Neuronal stem cell (in vitro differentiated cells): ENCODE data around the gene TPO.

Source experiments
- DNase-seq: peaks from one replicate; pipeline ENCODE4 v3.0.0-alpha.2; 2013; ENCODE audit warnings: low spot score
- H2AFZ ChIP-seq: one replicate; pipeline ENCODE4 v1.6.1; 2013; ENCODE audit warnings: mild to moderate bottlenecking, low read length, inconsistent platforms
- H2AK5ac ChIP-seq: 2 replicates; pipeline ENCODE4 v1.6.1; 2013; ENCODE audit warnings: low read depth, mild to moderate bottlenecking, inconsistent platforms, low read length, moderate library complexity, mixed read lengths
- H2BK120ac ChIP-seq: 2 replicates; pipeline ENCODE4 v1.6.1; 2013; ENCODE audit warnings: low read depth, mild to moderate bottlenecking, inconsistent platforms, low read length, moderate library complexity, mixed read lengths
- H2BK12ac ChIP-seq: one replicate; pipeline ENCODE4 v1.6.1; 2013; ENCODE audit warnings: low read length, inconsistent platforms
- H2BK15ac ChIP-seq: 2 replicates; pipeline ENCODE4 v1.6.1; 2013; ENCODE audit warnings: mild to moderate bottlenecking, low read length, inconsistent platforms, mixed read lengths
- H2BK5ac ChIP-seq: one replicate; pipeline ENCODE4 v1.6.1; 2013; ENCODE audit warnings: inconsistent platforms, mild to moderate bottlenecking, low read length, moderate library complexity
- H3K14ac ChIP-seq: one replicate; pipeline ENCODE4 v1.6.1; 2013; ENCODE audit warnings: low read length, inconsistent platforms
- H3K18ac ChIP-seq: 2 replicates; pipeline ENCODE4 v1.6.1; 2013; ENCODE audit warnings: low read length, inconsistent platforms
- H3K23ac ChIP-seq: 2 replicates; pipeline ENCODE4 v1.6.1; 2013; ENCODE audit warnings: low read depth, mild to moderate bottlenecking, mixed read lengths, low read length, inconsistent platforms; ENCODE audit not compliant: poor library complexity
- H3K27ac ChIP-seq: replicated peaks from 3 replicates; pipeline ENCODE4 v1.5.1; 2013; ENCODE audit warnings: low read length, inconsistent platforms
- H3K27me3 ChIP-seq, 3 experiments: 2 replicates each; pipeline ENCODE4 v1.6.1; 2013; ENCODE audit warnings: low read length in 3 of 3, mild to moderate bottlenecking in 2 of 3, inconsistent platforms in 1 of 3, low read depth in 1 of 3, mixed read lengths in 1 of 3, moderate library complexity in 1 of 3; ENCODE audit not compliant: control insufficient read depth in 3 of 3, insufficient read depth in 3 of 3
- H3K36me3 ChIP-seq, 2 donors: replicated peaks in 1 of 2; 2 replicates each; pipeline ENCODE4 v1.6.1; 2013; ENCODE audit warnings: low read length in 2 of 2; ENCODE audit not compliant: control insufficient read depth in 2 of 2, insufficient read depth in 2 of 2
- H3K4ac ChIP-seq: 2 replicates; pipeline ENCODE4 v1.6.1; 2013; ENCODE audit warnings: inconsistent platforms, mild to moderate bottlenecking, low read length, moderate library complexity
- H3K4me1 ChIP-seq, 2 donors: 1 replicate in 1 of 2; 2 replicates in 1 of 2; pipeline ENCODE4 v1.6.1; 2013; ENCODE audit warnings: low read length in 2 of 2, low read depth in 1 of 2; ENCODE audit not compliant: control insufficient read depth in 2 of 2, insufficient read depth in 1 of 2
- H3K4me2 ChIP-seq: one replicate; pipeline ENCODE4 v1.6.1; 2013; ENCODE audit warnings: mild to moderate bottlenecking, low read length, inconsistent platforms; ENCODE audit not compliant: insufficient read depth, poor library complexity, severe bottlenecking
- H3K4me3 ChIP-seq, 2 donors: 2 replicates each; pipeline ENCODE4 v1.5.1; 2013; ENCODE audit warnings: low read length in 2 of 2, mild to moderate bottlenecking in 2 of 2, inconsistent platforms in 1 of 2, moderate library complexity in 1 of 2
- H3K79me1 ChIP-seq: one replicate; pipeline ENCODE4 v1.6.1; 2013; ENCODE audit warnings: low read depth, mild to moderate bottlenecking, inconsistent platforms, low read length, moderate library complexity
- H3K9ac ChIP-seq: one replicate; pipeline ENCODE4 v1.6.1; 2013; ENCODE audit warnings: mild to moderate bottlenecking, low read depth, low read length, inconsistent platforms; ENCODE audit not compliant: poor library complexity
- H3K9me3 ChIP-seq, 2 donors: replicated peaks in 1 of 2; 2 replicates each; pipeline versions ENCODE3 to v1.6.1; 2013; ENCODE audit warnings: low read length in 2 of 2, mild to moderate bottlenecking in 2 of 2, inconsistent platforms in 1 of 2, low read depth in 1 of 2, mixed read lengths in 1 of 2, moderate library complexity in 1 of 2; ENCODE audit not compliant: control insufficient read depth in 2 of 2, insufficient read depth in 1 of 2
- H4K8ac ChIP-seq: one replicate; pipeline ENCODE4 v1.6.1; 2013; ENCODE audit warnings: low read depth, mild to moderate bottlenecking, inconsistent platforms, low read length, moderate library complexity
- H4K91ac ChIP-seq: one replicate; pipeline ENCODE4 v1.6.1; 2013; ENCODE audit warnings: low read length, low read depth, mild to moderate bottlenecking, inconsistent platforms; ENCODE audit not compliant: poor library complexity
- WGBS, 2 donors: extraction: QIAGEN DNeasy Blood & Tissue Kit; methylation state at CpG; one replicate each; pipeline ENCODE4 v1.1.7; 2013; ENCODE audit warnings: missing lambda C conversion rate in 2 of 2, mixed read lengths in 1 of 2; ENCODE audit not compliant: insufficient read length in 2 of 2, insufficient replicate concordance in 1 of 2; ENCODE audit errors: extremely low coverage in 2 of 2; 5-methylcytosine and 5-hydroxymethylcytosine counted together

Gene TPO

DNA sequence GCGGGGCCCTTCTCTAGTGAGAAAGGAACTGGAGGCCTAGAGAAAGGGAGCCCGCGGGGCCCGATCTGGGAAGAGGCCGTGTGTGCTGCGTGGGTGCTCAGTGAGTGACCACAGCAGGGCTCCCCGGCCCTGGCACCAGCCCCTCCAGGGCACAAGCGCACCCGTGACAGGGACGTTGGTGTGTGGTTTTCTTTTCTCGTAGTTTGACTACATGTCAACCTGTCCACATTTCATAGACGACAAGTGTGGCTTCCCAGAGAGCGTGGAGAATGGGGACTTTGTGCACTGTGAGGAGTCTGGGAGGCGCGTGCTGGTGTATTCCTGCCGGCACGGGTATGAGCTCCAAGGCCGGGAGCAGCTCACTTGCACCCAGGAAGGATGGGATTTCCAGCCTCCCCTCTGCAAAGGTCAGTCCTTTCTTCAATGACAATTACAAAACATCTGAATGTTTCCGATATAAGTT lies 83.1 kb downstream of the TPO start:
- no peak overlapping the region for H3K27ac ChIP-seq
- H2AFZ ChIP-seq, result no peak overlapping the region
- no peak overlapping the region for H2AK5ac ChIP-seq
- H3K36me3 ChIP-seq, result no peaks in the 10 kb centered on the region
- H3K18ac ChIP-seq, result no peak overlapping the region
- peaks cover 1% of the 10 kb centered on the region for H3K79me1 ChIP-seq
- no CpG with 5 or more reads among the region's 19 CpGs for WGBS, 2 donors
- no peak overlapping the region for H3K4me3 ChIP-seq
- H3K9ac ChIP-seq, result no peak overlapping the region
- H3K4me1 ChIP-seq, result peaks cover 0 to 3% of the 10 kb centered on the region in 2 donors
- no peaks in the 10 kb centered on the region for H3K27me3 ChIP-seq
- H2BK5ac ChIP-seq, result no peak overlapping the region
- H3K4me2 ChIP-seq, result no peak overlapping the region
- no peak overlapping the region for H3K23ac ChIP-seq
- H4K8ac ChIP-seq, result no peak overlapping the region
- no peak for DNase-seq
- H2BK120ac ChIP-seq, result no peak overlapping the region
- H4K91ac ChIP-seq, result no peak overlapping the region
- H3K4ac ChIP-seq, result no peak overlapping the region
- no peak overlapping the region for H3K14ac ChIP-seq
- no peak overlapping the region for H2BK12ac ChIP-seq
- H2BK15ac ChIP-seq, result no peak overlapping the region
- no peaks in the 10 kb centered on the region for H3K9me3 ChIP-seq

DNA sequence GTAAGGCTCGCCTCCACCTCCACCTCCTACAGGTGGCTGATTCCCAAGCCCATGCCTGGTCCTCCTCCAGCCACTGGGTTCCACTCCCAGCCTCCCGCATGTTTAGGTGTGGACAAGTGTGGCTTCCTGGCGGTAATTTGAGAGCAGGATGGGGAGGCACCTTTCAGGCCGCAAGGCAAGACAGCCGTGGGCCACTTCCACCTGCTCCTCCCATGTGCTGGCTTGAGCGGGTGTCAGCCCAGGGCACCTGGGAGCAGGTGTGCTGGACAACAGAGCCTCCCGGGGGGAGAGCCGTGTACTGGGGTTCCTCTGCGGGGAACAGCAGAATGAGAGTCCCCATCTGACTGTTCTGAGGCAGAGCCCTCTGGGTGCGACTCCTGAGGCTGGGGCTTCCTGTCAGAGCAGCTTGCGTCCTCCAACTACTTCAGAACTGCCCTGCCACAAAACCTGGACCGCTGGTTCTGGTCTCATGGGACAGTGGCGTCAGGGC lies 83.9 kb downstream of the TPO start:
- H3K27me3 ChIP-seq, result no peaks in the 10 kb centered on the region
- H4K8ac ChIP-seq, result no peak overlapping the region
- peaks cover 0 to 3% of the 10 kb centered on the region in 2 donors for H3K4me1 ChIP-seq
- H2BK12ac ChIP-seq, result no peak overlapping the region
- H3K18ac ChIP-seq, result peak overlapping the region; percentile 67
- H3K14ac ChIP-seq, result peak overlapping the region; percentile 82
- no peaks in the 10 kb centered on the region for H3K9me3 ChIP-seq
- no peak overlapping the region for H3K4ac ChIP-seq
- H2BK120ac ChIP-seq, result no peak overlapping the region
- no peak overlapping the region for H3K4me2 ChIP-seq
- no peak for DNase-seq
- no peak overlapping the region for H3K23ac ChIP-seq
- H2BK15ac ChIP-seq, result peak overlapping the region; percentile 6
- no CpG with 5 or more reads among the region's 13 CpGs for WGBS, 2 donors
- no peaks in the 10 kb centered on the region for H3K36me3 ChIP-seq
- H2BK5ac ChIP-seq, result no peak overlapping the region
- H3K4me3 ChIP-seq, result no peak overlapping the region
- no peak overlapping the region for H2AFZ ChIP-seq
- H3K9ac ChIP-seq, result no peak overlapping the region
- H4K91ac ChIP-seq, result no peak overlapping the region
- peaks cover 1% of the 10 kb centered on the region for H3K79me1 ChIP-seq
- peak overlapping the region; percentile 59 for H2AK5ac ChIP-seq
- no peak overlapping the region for H3K27ac ChIP-seq

DNA sequence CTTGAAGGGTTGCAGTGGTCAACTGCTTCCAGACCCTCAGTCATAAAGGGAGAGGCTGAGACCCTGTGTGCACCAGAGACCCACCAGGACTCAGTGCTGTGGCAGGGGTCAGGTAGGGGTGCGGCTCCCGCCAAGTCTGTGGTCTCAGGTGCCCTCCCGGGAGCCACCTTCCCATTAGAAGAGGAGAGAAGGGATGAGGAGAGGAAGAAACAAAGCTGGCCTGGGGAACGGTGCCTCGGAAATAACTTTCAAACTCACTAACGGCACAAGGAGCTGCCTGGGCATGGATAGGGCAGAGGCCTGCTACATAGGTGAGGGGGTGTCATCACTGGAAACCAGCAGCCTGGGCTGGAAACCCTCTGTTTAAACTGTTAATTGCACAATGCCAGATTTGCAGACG lies 84.9 kb downstream of the TPO start:
- H2AK5ac ChIP-seq, result no peak overlapping the region
- no CpG with 5 or more reads among the region's 7 CpGs for WGBS, 2 donors
- DNase-seq, result no peak

DNA sequence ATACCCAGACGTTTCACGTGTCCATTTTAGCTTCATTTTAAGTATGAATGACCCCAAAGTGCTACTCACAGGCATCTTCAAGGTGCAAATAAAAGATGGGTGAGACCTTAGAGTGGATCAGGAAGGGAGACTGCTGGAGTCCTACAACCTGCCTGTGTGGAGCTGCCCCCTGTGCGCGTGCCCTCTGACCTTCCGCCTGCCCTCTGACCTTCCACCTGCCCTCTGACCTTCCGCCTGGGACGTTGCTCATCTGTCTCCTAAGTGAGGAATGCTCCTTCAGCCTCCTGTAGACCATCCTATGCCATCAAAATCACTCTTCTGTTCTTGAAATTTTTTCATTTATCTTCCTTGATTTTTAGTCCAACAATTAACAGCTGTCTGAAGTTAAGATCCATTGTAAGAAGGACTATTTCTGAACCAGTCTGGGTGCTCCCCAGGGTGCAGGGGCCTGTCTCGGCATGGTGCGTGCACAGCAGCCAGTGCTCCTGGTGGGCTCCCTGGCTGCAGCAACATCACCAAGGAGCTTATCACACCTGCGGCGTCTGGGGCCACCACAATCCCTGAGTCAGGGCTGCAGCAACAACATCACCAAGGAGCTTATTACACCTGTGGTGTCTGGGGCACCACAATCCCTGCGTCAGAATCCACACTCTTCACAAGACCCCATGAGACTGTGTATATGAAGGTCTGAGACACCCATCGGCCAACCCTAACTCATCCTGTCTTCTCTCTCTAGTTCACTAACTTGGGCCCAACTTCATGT lies 86.0 kb downstream of the TPO start:
- no peaks in the 10 kb centered on the region for H3K27me3 ChIP-seq
- DNase-seq, result no peak
- H3K27ac ChIP-seq, result no peak overlapping the region
- H3K18ac ChIP-seq, result peak overlapping the region; percentile 55
- no peak overlapping the region for H2AK5ac ChIP-seq
- no peak overlapping the region for H3K4ac ChIP-seq
- no peak overlapping the region for H3K4me2 ChIP-seq
- no CpG with 5 or more reads among the region's 13 CpGs for WGBS, 2 donors
- H3K36me3 ChIP-seq, result no peaks in the 10 kb centered on the region
- H3K4me1 ChIP-seq, result no peaks in the 10 kb centered on the region
- no peak overlapping the region for H2BK15ac ChIP-seq
- H2BK12ac ChIP-seq, result no peak overlapping the region
- no peak overlapping the region for H2AFZ ChIP-seq
- peaks cover 1% of the 10 kb centered on the region for H3K79me1 ChIP-seq
- no peak overlapping the region for H3K23ac ChIP-seq
- no peak overlapping the region for H2BK5ac ChIP-seq
- no peak overlapping the region for H3K14ac ChIP-seq
- no peak overlapping the region for H2BK120ac ChIP-seq
- no peak overlapping the region for H4K91ac ChIP-seq
- no peak overlapping the region for H4K8ac ChIP-seq
- H3K4me3 ChIP-seq, result peak overlapping the region in 1 of 2 donors; percentile 32
- H3K9me3 ChIP-seq, result no peaks in the 10 kb centered on the region
- H3K9ac ChIP-seq, result no peak overlapping the region

More for the DNA sequence above, 84.9 kb downstream of the TPO start:
- H3K9ac ChIP-seq, result no peak overlapping the region
- no peak overlapping the region for H4K91ac ChIP-seq
- no peak overlapping the region for H2BK5ac ChIP-seq
- H3K23ac ChIP-seq, result no peak overlapping the region
- H3K36me3 ChIP-seq, result no peaks in the 10 kb centered on the region
- no peak overlapping the region for H3K14ac ChIP-seq
- H2BK120ac ChIP-seq, result no peak overlapping the region
- H3K4me2 ChIP-seq, result no peak overlapping the region
- H2BK12ac ChIP-seq, result no peak overlapping the region
- H3K9me3 ChIP-seq, result no peaks in the 10 kb centered on the region
- H4K8ac ChIP-seq, result no peak overlapping the region
- H3K4me3 ChIP-seq, result no peak overlapping the region
- H3K79me1 ChIP-seq, result peaks cover 1% of the 10 kb centered on the region
- no peak overlapping the region for H3K27ac ChIP-seq
- H3K27me3 ChIP-seq, result no peaks in the 10 kb centered on the region
- H3K18ac ChIP-seq, result no peak overlapping the region
- no peak overlapping the region for H2BK15ac ChIP-seq
- H3K4me1 ChIP-seq, result peaks cover 0 to 3% of the 10 kb centered on the region in 2 donors
- no peak overlapping the region for H3K4ac ChIP-seq
- no peak overlapping the region for H2AFZ ChIP-seq
